GM23338 (cell line): ENCODE results near the gene RPL10. TPM values are rescaled to one million over a fixed set of nuclear protein-coding genes. Genes with fewer than 3 reads are reported as not detected.

Experiments used
- ATAC-seq: fragments of 200-7000 bp; cut with Tn5 transposase; 3 replicates; pipeline ENCODE4 v1.9.1; 2020
- DNase-seq: peaks from one replicate; pipeline ENCODE4 v3.0.0-alpha.2; 2015; ENCODE audit warnings: low spot score
- H2AFZ ChIP-seq: fragments of 200-600 bp; sonication (generic); 2 replicates; pipeline ENCODE4 v1.8.0; 2016; ENCODE audit warnings: antibody characterized with exemption, mild to moderate bottlenecking, moderate library complexity
- H3F3A ChIP-seq: fragments of 200-600 bp; sonication (generic); replicated peaks from 2 replicates; pipeline ENCODE4 v1.8.0; 2017; ENCODE audit warnings: antibody characterized with exemption, mixed run types, low read depth
- H3K27ac ChIP-seq: fragments of 200-600 bp; sonication (generic); 2 replicates; pipeline ENCODE4 v1.6.1; 2016; ENCODE audit warnings: low read depth
- H3K27me3 ChIP-seq: fragments of 200-600 bp; sonication (generic); 2 replicates; pipeline ENCODE4 v1.8.0; 2016; ENCODE audit warnings: mild to moderate bottlenecking, mixed run types, moderate library complexity; ENCODE audit not compliant: insufficient read depth
- H3K36me3 ChIP-seq: fragments of 200-600 bp; sonication (generic); 2 replicates; pipeline ENCODE4 v1.8.0; 2016; ENCODE audit warnings: mild to moderate bottlenecking; ENCODE audit not compliant: insufficient read depth
- H3K4me1 ChIP-seq: fragments of 200-600 bp; sonication (generic); 2 replicates; pipeline ENCODE4 v1.8.0; 2016; ENCODE audit warnings: mild to moderate bottlenecking, moderate library complexity; ENCODE audit not compliant: insufficient read depth
- H3K4me2 ChIP-seq: fragments of 200-600 bp; sonication (generic); 2 replicates; pipeline ENCODE4 v1.7.1; 2017; ENCODE audit warnings: mixed run types
- H3K4me3 ChIP-seq: fragments of 200-600 bp; sonication (generic); 2 replicates; pipeline ENCODE4 v1.6.1; 2016; ENCODE audit warnings: mixed run types
- H3K79me2 ChIP-seq: fragments of 200-600 bp; sonication (generic); replicated peaks from 2 replicates; pipeline ENCODE4 v1.8.0; 2017; ENCODE audit warnings: mild to moderate bottlenecking; ENCODE audit not compliant: insufficient read depth
- H3K9me2 ChIP-seq: fragments of 200-600 bp; sonication (generic); 2 replicates; pipeline ENCODE4 v1.8.0; 2017; ENCODE audit not compliant: insufficient read depth
- H4K20me1 ChIP-seq: fragments of 200-600 bp; sonication (generic); replicated peaks from 2 replicates; pipeline ENCODE4 v1.8.0; 2017; ENCODE audit warnings: mild to moderate bottlenecking; ENCODE audit not compliant: insufficient read depth
- H3K27ac Mint-ChIP-seq: 2 replicates; pipeline ENCODE4 v1.8.0; 2020; ENCODE audit warnings: inconsistent platforms, mild to moderate bottlenecking, moderate library complexity, mixed read lengths
- H3K27me3 Mint-ChIP-seq: 3 replicates; pipeline ENCODE4 v1.8.0; 2022; ENCODE audit warnings: low read depth, mild to moderate bottlenecking, moderate library complexity, mixed read lengths, inconsistent platforms; ENCODE audit not compliant: insufficient read depth, poor library complexity
- H3K36me3 Mint-ChIP-seq: 3 replicates; pipeline ENCODE4 v1.8.0; 2021; ENCODE audit warnings: low read depth, mild to moderate bottlenecking, inconsistent platforms, moderate library complexity, mixed read lengths
- H3K4me1 Mint-ChIP-seq: 3 replicates; pipeline ENCODE4 v1.8.0; 2020; ENCODE audit warnings: mild to moderate bottlenecking, inconsistent platforms, mixed read lengths
- H3K4me3 Mint-ChIP-seq: 3 replicates; pipeline ENCODE4 v1.8.0; 2021; ENCODE audit warnings: moderate library complexity, mild to moderate bottlenecking, inconsistent platforms, mixed read lengths
- H3K9me3 Mint-ChIP-seq: 3 replicates; pipeline ENCODE4 v1.8.0; 2020; ENCODE audit warnings: moderate library complexity, mild to moderate bottlenecking, inconsistent platforms, mixed read lengths
- CREB1 ChIP-seq: fragments of 250-450 bp; sonication (Bioruptor Pico); IDR thresholded peaks from 2 replicates; pipeline ENCODE4 v1.5.0; 2020; ENCODE audit warnings: low read depth, mild to moderate bottlenecking, moderate library complexity
- EZH2phosphoT487 ChIP-seq: fragments of 200-600 bp; sonication (generic); IDR thresholded peaks from one replicate; pipeline ENCODE4 v1.8.1; 2018; ENCODE audit warnings: antibody characterized with exemption; ENCODE audit not compliant: unreplicated experiment
- NANOG ChIP-seq: IDR thresholded peaks from 2 replicates; pipeline ENCODE4 v1.6.1; 2016; ENCODE audit warnings: antibody characterized with exemption, borderline replicate concordance
- POLR2AphosphoS5 ChIP-seq: IDR thresholded peaks from 2 replicates; pipeline ENCODE4 v1.6.1; 2016; ENCODE audit warnings: antibody characterized with exemption, low read depth
- ZNF114 ChIP-seq: fragments of 250-450 bp; sonication (Bioruptor Pico); IDR thresholded peaks from 2 replicates; pipeline ENCODE4 v1.5.0; 2020; ENCODE audit warnings: mild to moderate bottlenecking, moderate library complexity
- ZNF331 ChIP-seq: fragments of 250-450 bp; sonication (Bioruptor Pico); IDR thresholded peaks from 2 replicates; pipeline ENCODE4 v1.5.0; 2020; ENCODE audit warnings: low read depth, mild to moderate bottlenecking, moderate library complexity
- polyA plus RNA-seq: library from polyadenylated mRNA; unstranded; fragments of >200 nt; fragmentation: Nextera tagmentation; extraction: Ambion mirVana; gene quantifications from 2 replicates; pipeline ENCODE4 v1.2.1, GENCODE V29; 2016
- total RNA-seq: library from RNA; depleted of rRNA; stranded (reverse); fragments of >200 nt; shearing (Covaris generic); gene quantifications from 2 replicates; pipeline ENCODE4 v1.2.3, GENCODE V29; 2014
- TF ChIP-seq, protein P1 (sequence below): fragments of 250-450 bp; sonication (Bioruptor Pico); IDR thresholded peaks from 2 replicates; pipeline ENCODE4 v1.5.0; 2020; ENCODE audit warnings: mild to moderate bottlenecking, moderate library complexity
- TF ChIP-seq, protein P2 (sequence below): IDR thresholded peaks from one replicate; pipeline ENCODE4 v1.6.1; 2018; ENCODE audit warnings: antibody characterized with exemption; ENCODE audit not compliant: unreplicated experiment

The RPL10 gene
- total and polyA plus RNA-seq, 2 experiments from 2014 or later = 1,696 to 4,929 TPM

DNA sequence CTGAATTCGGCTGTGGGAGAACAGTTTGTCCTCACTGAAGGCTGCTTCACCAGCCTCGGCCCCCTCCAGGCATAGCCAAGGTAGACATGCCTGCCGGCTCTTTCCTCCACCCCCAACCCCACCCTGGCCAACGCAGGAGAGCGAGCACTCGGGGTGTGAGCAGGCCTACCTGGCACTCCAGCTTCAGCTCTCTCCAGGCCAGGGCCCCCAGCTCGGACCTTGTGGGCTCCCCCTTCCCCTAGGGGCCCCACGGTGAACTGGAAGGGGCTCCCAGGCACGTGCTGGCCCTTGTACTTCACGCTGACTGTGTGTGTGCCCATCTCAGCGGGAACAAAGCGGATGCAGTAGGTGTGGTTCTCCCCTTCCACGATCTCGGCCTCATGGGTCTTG lies 46.2 kb upstream of the RPL10 start (continued):
- TF ChIP-seq, protein P1, sequence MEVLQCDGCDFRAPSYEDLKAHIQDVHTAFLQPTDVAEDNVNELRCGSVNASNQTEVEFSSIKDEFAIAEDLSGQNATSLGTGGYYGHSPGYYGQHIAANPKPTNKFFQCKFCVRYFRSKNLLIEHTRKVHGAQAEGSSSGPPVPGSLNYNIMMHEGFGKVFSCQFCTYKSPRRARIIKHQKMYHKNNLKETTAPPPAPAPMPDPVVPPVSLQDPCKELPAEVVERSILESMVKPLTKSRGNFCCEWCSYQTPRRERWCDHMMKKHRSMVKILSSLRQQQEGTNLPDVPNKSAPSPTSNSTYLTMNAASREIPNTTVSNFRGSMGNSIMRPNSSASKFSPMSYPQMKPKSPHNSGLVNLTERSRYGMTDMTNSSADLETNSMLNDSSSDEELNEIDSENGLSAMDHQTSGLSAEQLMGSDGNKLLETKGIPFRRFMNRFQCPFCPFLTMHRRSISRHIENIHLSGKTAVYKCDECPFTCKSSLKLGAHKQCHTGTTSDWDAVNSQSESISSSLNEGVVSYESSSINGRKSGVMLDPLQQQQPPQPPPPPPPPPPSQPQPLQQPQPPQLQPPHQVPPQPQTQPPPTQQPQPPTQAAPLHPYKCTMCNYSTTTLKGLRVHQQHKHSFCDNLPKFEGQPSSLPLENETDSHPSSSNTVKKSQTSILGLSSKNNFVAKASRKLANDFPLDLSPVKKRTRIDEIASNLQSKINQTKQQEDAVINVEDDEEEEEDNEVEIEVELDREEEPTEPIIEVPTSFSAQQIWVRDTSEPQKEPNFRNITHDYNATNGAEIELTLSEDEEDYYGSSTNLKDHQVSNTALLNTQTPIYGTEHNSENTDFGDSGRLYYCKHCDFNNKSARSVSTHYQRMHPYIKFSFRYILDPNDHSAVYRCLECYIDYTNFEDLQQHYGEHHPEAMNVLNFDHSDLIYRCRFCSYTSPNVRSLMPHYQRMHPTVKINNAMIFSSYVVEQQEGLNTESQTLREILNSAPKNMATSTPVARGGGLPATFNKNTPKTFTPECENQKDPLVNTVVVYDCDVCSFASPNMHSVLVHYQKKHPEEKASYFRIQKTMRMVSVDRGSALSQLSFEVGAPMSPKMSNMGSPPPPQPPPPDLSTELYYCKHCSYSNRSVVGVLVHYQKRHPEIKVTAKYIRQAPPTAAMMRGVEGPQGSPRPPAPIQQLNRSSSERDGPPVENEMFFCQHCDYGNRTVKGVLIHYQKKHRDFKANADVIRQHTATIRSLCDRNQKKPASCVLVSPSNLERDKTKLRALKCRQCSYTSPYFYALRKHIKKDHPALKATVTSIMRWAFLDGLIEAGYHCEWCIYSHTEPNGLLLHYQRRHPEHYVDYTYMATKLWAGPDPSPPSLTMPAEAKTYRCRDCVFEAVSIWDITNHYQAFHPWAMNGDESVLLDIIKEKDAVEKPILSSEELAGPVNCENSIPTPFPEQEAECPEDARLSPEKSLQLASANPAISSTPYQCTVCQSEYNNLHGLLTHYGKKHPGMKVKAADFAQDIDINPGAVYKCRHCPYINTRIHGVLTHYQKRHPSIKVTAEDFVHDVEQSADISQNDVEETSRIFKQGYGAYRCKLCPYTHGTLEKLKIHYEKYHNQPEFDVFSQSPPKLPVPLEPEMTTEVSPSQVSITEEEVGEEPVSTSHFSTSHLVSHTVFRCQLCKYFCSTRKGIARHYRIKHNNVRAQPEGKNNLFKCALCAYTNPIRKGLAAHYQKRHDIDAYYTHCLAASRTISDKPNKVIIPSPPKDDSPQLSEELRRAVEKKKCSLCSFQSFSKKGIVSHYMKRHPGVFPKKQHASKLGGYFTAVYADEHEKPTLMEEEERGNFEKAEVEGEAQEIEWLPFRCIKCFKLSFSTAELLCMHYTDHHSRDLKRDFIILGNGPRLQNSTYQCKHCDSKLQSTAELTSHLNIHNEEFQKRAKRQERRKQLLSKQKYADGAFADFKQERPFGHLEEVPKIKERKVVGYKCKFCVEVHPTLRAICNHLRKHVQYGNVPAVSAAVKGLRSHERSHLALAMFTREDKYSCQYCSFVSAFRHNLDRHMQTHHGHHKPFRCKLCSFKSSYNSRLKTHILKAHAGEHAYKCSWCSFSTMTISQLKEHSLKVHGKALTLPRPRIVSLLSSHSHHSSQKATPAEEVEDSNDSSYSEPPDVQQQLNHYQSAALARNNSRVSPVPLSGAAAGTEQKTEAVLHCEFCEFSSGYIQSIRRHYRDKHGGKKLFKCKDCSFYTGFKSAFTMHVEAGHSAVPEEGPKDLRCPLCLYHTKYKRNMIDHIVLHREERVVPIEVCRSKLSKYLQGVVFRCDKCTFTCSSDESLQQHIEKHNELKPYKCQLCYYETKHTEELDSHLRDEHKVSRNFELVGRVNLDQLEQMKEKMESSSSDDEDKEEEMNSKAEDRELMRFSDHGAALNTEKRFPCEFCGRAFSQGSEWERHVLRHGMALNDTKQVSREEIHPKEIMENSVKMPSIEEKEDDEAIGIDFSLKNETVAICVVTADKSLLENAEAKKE = no peak
- TF ChIP-seq ZNF114 (CRISPR knock-in tag) = no peak

DNA sequence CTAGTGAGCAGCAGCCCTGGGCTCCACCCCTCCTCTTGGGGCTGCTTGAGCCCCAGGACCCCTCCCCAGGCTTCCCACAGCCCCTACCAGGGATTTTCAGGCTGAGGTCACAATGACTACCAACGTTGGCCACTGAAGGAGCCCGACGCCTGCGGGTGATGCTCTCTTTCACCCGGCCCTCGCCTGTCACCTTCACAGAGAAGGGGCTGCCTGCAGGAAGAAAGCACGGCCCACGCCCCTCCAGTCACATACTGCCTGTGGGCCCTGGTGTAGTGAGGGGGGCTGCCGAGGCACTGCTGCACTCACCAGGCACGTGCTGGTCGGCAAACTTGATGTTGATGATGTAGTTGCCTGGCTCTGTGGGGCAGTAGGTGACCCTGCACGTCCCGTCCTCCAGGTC lies 45.7 kb upstream of the RPL10 start:
- DNase-seq (no peak), ATAC-seq (no peak)
- H3K9me3 Mint-ChIP-seq = no peaks in the 10 kb centered on the region; the same call in 2 of the 3 replicates
- no peak overlapping the region for H3K4me2 ChIP-seq
- no peaks in the 10 kb centered on the region for H3K4me1 Mint-ChIP-seq
- H3K79me2 ChIP-seq = no peaks in the 10 kb centered on the region
- H3K4me3 Mint-ChIP-seq = no peak overlapping the region
- H3F3A ChIP-seq = peaks cover 10% of the 10 kb centered on the region
- no peak overlapping the region for H3K27ac Mint-ChIP-seq
- H3K4me1 ChIP-seq = no peaks in the 10 kb centered on the region
- no peak overlapping the region for H2AFZ ChIP-seq
- H3K36me3 ChIP-seq = peaks cover 14% of the 10 kb centered on the region
- no peak overlapping the region for H3K4me3 ChIP-seq
- H4K20me1 ChIP-seq = no peaks in the 10 kb centered on the region
- peaks cover 4% of the 10 kb centered on the region for H3K27me3 Mint-ChIP-seq
- no peaks in the 10 kb centered on the region for H3K27me3 ChIP-seq
- no peaks in the 10 kb centered on the region for H3K9me2 ChIP-seq
- H3K36me3 Mint-ChIP-seq = peaks cover 70% of the 10 kb centered on the region
- H3K27ac ChIP-seq = no peak overlapping the region
- TF ChIP-seq, protein P2, sequence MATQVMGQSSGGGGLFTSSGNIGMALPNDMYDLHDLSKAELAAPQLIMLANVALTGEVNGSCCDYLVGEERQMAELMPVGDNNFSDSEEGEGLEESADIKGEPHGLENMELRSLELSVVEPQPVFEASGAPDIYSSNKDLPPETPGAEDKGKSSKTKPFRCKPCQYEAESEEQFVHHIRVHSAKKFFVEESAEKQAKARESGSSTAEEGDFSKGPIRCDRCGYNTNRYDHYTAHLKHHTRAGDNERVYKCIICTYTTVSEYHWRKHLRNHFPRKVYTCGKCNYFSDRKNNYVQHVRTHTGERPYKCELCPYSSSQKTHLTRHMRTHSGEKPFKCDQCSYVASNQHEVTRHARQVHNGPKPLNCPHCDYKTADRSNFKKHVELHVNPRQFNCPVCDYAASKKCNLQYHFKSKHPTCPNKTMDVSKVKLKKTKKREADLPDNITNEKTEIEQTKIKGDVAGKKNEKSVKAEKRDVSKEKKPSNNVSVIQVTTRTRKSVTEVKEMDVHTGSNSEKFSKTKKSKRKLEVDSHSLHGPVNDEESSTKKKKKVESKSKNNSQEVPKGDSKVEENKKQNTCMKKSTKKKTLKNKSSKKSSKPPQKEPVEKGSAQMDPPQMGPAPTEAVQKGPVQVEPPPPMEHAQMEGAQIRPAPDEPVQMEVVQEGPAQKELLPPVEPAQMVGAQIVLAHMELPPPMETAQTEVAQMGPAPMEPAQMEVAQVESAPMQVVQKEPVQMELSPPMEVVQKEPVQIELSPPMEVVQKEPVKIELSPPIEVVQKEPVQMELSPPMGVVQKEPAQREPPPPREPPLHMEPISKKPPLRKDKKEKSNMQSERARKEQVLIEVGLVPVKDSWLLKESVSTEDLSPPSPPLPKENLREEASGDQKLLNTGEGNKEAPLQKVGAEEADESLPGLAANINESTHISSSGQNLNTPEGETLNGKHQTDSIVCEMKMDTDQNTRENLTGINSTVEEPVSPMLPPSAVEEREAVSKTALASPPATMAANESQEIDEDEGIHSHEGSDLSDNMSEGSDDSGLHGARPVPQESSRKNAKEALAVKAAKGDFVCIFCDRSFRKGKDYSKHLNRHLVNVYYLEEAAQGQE = no peak
- TF ChIP-seq EZH2phosphoT487 = no peak
- no peak for TF ChIP-seq ZNF331 (CRISPR knock-in tag)
- no peak for TF ChIP-seq NANOG
- no peak for TF ChIP-seq CREB1
- TF ChIP-seq POLR2AphosphoS5 = no peak
